Measurements from ENCODE around the gene ST8SIA2. TPM values are rescaled to one million over a fixed set of nuclear protein-coding genes. Genes with fewer than 3 reads are reported as not detected.

Gene ST8SIA2
- polyA plus RNA-seq, 1 of the 3 experiments (the other 2 are of a cell fraction) = 0.05 TPM

GRCh38 chr15:92402751-92403150 is 9.1 kb downstream of the ST8SIA2 start:
- WGBS (ENCODE audit: low lambda C conversion rate) = 44% methylated on average over 5 of the region's 5 CpGs
- CTCF ChIA-PET = interaction anchor here (0.9 to 1.6 kb wide), 3 partner anchors 19 to 124 kb away, joined by 3 read pairs; no protein-coding TSS in a partner anchor

More at GRCh38 chr15:92402751-92403150, 9.1 kb downstream of the ST8SIA2 start:
- Histone ChIP-seq H4K20me1 (ENCODE audit: insufficient read depth) (no peaks in the 10 kb centered on the region), H3K9me2 (no peaks in the 10 kb centered on the region), H3K4me3 (ENCODE audit: low read depth in 2 of 2, low read length in 1 of 2) (no peak overlapping the region), H3K27me3 (ENCODE audit: insufficient read depth) (no peaks in the 10 kb centered on the region), H3K9ac (no peak overlapping the region), H2AFZ (ENCODE audit: low read depth) (no peak overlapping the region), H3K9me3 (no peaks in the 10 kb centered on the region), H3K4me1 (ENCODE audit: control insufficient read depth in 1 of 2, insufficient read depth in 2 of 2, low read depth in 1 of 2, low read length in 1 of 2) (no peaks in the 10 kb centered on the region), H3K4me2 (no peak overlapping the region), H3F3A (replicated peaks; ENCODE audit: insufficient read depth) (no peaks in the 10 kb centered on the region), H3K36me3 (replicated peaks in 1 of 2; ENCODE audit: control insufficient read depth in 1 of 2, insufficient read depth in 2 of 2, low read length in 1 of 2) (no peaks in the 10 kb centered on the region), H3K27ac (ENCODE audit: low read depth in 2 of 2, low read length in 1 of 2) (no peak overlapping the region), H3K79me2 (ENCODE audit: insufficient read depth) (no peaks in the 10 kb centered on the region)
- no peak for DNase-seq
- TF ChIP-seq RFX5 (IDR thresholded peaks at IDR 0.05; ENCODE audit: low read length) (no peak), SIN3A (IDR thresholded peaks at IDR 0.05; ENCODE audit: borderline replicate concordance, low read depth, low read length) (no peak), TAF1 (IDR thresholded peaks at IDR 0.05; ENCODE audit: borderline replicate concordance, low read depth, low read length) (no peak), TCF12 (IDR thresholded peaks at IDR 0.05) (no peak), RXRA (IDR thresholded peaks at IDR 0.05; ENCODE audit: borderline replicate concordance, low read depth) (no peak), MXI1 (IDR thresholded peaks at IDR 0.05; ENCODE audit: low read depth, low read length) (no peak), ZBTB33 (IDR thresholded peaks at IDR 0.05; ENCODE audit: borderline replicate concordance, low read depth) (no peak), MEF2A (IDR thresholded peaks at IDR 0.05; ENCODE audit: borderline replicate concordance, low read depth) (no peak), GABPA (IDR thresholded peaks at IDR 0.05; ENCODE audit: low read depth) (no peak), USF2 (IDR thresholded peaks at IDR 0.05; ENCODE audit: borderline replicate concordance, low read depth, low read length) (no peak), ELF1 (IDR thresholded peaks at IDR 0.05) (no peak), TEAD4 (IDR thresholded peaks at IDR 0.05; ENCODE audit: borderline replicate concordance, insufficient read depth) (no peak), RAD21 (IDR thresholded peaks at IDR 0.05; ENCODE audit: low read length) (no peak), FOXJ3 (CRISPR knock-in tag; IDR thresholded peaks at IDR 0.05) (no peak), EZH2phosphoT487 (IDR thresholded peaks at IDR 0.05; ENCODE audit: borderline replicate concordance, low read depth) (no peak), REST (IDR thresholded peaks at IDR 0.05; ENCODE audit: low read depth, low read length) (no peak), YY1 (IDR thresholded peaks at IDR 0.05; ENCODE audit: low read depth) (no peak)
- POLR2A ChIA-PET = no interaction called here
